HepG2 (cell line): ENCODE results near the gene OGFR. TPM values are rescaled to one million over a fixed set of nuclear protein-coding genes. Genes with fewer than 3 reads are reported as not detected.

Source experiments
- EEA1 ChIP-seq: sonication (generic); formaldehyde crosslinking; IDR thresholded peaks from 2 replicates; pipeline ENCODE4 v1.5.1; 2020; ENCODE audit warnings: mild to moderate bottlenecking, missing genetic modification reagents, borderline replicate concordance
- ELF4 ChIP-seq: sonication (generic); formaldehyde crosslinking; IDR thresholded peaks from 2 replicates; pipeline ENCODE4 v1.5.0; 2020; ENCODE audit warnings: missing genetic modification reagents, mild to moderate bottlenecking, moderate library complexity, borderline replicate concordance
- HNF4G ChIP-seq, 2 experiments: sonication (generic) in 1 of 2; formaldehyde crosslinking in 1 of 2; IDR thresholded peaks; 2 replicates each; pipeline versions ENCODE4 v1.4.0 to v1.6.1; 2011 to 2020; ENCODE audit warnings: borderline replicate concordance in 2 of 2, low read depth in 2 of 2, mild to moderate bottlenecking in 2 of 2, low read length in 1 of 2, missing genetic modification reagents in 1 of 2, moderate library complexity in 1 of 2
- HOXA7 ChIP-seq: sonication (generic); formaldehyde crosslinking; IDR thresholded peaks from 2 replicates; pipeline ENCODE4 v1.8.1; 2022; ENCODE audit warnings: mild to moderate bottlenecking, missing genetic modification reagents, moderate library complexity
- ISX ChIP-seq: sonication (generic); formaldehyde crosslinking; conservative IDR thresholded peaks from 2 replicates; pipeline ENCODE4 v1.5.0; 2020; ENCODE audit warnings: missing genetic modification reagents
- LCORL ChIP-seq, 2 experiments: fragments of 450-650 bp in 1 of 2; sonication (generic) in 1 of 2; formaldehyde crosslinking in 1 of 2; IDR thresholded peaks; 2 replicates each; pipeline versions ENCODE4 v1.5.0 to v1.6.1; 2017 to 2020; ENCODE audit warnings: antibody characterized with exemption in 1 of 2, missing genetic modification reagents in 1 of 2
- MEF2D ChIP-seq: sonication (generic); formaldehyde crosslinking; IDR thresholded peaks from 2 replicates; pipeline ENCODE4 v1.5.1; 2020; ENCODE audit warnings: mild to moderate bottlenecking, missing genetic modification reagents
- NKX3-1 ChIP-seq: sonication (generic); formaldehyde crosslinking; IDR thresholded peaks from 2 replicates; pipeline ENCODE4 v1.5.0; 2020; ENCODE audit warnings: missing genetic modification reagents
- PHB2 ChIP-seq: fragments of 450-650 bp; IDR thresholded peaks from 2 replicates; pipeline ENCODE4 v1.6.1; 2018; ENCODE audit not compliant: partially characterized antibody
- PHF20 ChIP-seq: sonication (generic); formaldehyde crosslinking; IDR thresholded peaks from 2 replicates; pipeline ENCODE4 v1.5.0; 2020; ENCODE audit warnings: mild to moderate bottlenecking, missing genetic modification reagents
- SIN3A ChIP-seq: IDR thresholded peaks from 2 replicates; pipeline ENCODE4 v1.6.1; 2011; ENCODE audit warnings: low read depth, mild to moderate bottlenecking, control low read depth, low read length, borderline replicate concordance
- SRSF1 ChIP-seq: fragments of 200-400 bp; formaldehyde crosslinking; optimal IDR thresholded peaks from 2 replicates; pipeline ENCODE3; 2017; ENCODE audit warnings: mild to moderate bottlenecking, low read depth, low read length, moderate library complexity
- ZBTB8A ChIP-seq: sonication (generic); formaldehyde crosslinking; IDR thresholded peaks from 2 replicates; pipeline ENCODE4 v1.4.0; 2020; ENCODE audit warnings: mild to moderate bottlenecking, low read depth, missing genetic modification reagents, borderline replicate concordance
- ZFP1 ChIP-seq: IDR thresholded peaks from 2 replicates; pipeline ENCODE4 v1.6.1; 2016
- ZFYVE20 ChIP-seq: sonication (generic); formaldehyde crosslinking; IDR thresholded peaks from 2 replicates; pipeline ENCODE4 v1.8.0; 2023; ENCODE audit warnings: low read depth, mild to moderate bottlenecking, moderate library complexity, missing genetic modification reagents, borderline replicate concordance
- ZNF30 ChIP-seq: sonication (generic); formaldehyde crosslinking; IDR thresholded peaks from 2 replicates; pipeline ENCODE4 v1.5.0; 2020; ENCODE audit warnings: mild to moderate bottlenecking, missing genetic modification reagents
- ZNF552 ChIP-seq: sonication (generic); formaldehyde crosslinking; IDR thresholded peaks from 2 replicates; pipeline ENCODE4 v1.9.0; 2022; ENCODE audit warnings: missing genetic modification reagents, mild to moderate bottlenecking, borderline replicate concordance
- ZNF619 ChIP-seq: sonication (generic); formaldehyde crosslinking; IDR thresholded peaks from 2 replicates; pipeline ENCODE4 v1.4.0; 2020; ENCODE audit warnings: mild to moderate bottlenecking, missing genetic modification reagents
- ZNF674 ChIP-seq: sonication (generic); formaldehyde crosslinking; IDR thresholded peaks from 2 replicates; pipeline ENCODE4 v1.5.0; 2020; ENCODE audit warnings: low read depth, mild to moderate bottlenecking, missing genetic modification reagents
- ZNF75D ChIP-seq: sonication (generic); formaldehyde crosslinking; IDR thresholded peaks from 2 replicates; pipeline ENCODE4 v1.8.1; 2023; ENCODE audit warnings: missing genetic modification reagents, mild to moderate bottlenecking, borderline replicate concordance
- ZSCAN22 ChIP-seq: sonication (generic); formaldehyde crosslinking; IDR thresholded peaks from 2 replicates; pipeline ENCODE4 v1.4.0; 2020; ENCODE audit warnings: mild to moderate bottlenecking, missing genetic modification reagents
- polyA plus RNA-seq, 8 experiments: library from polyadenylated mRNA; depleted of rRNA in 3 of 8; stranded (reverse) in 7 of 8; unstranded in 1 of 8; fragments of >200 nt; fragmentation: Illumina TruSeq in 4 of 8; extraction: Trizol in 4 of 8; gene quantifications; 2 replicates each; pipeline versions ENCODE4 v1.2.1 to v1.2.3, GENCODE V29; 2011 to 2016; ENCODE audit warnings: low read depth in 4 of 8, missing spikeins in 1 of 8, mixed read lengths in 1 of 8; ENCODE audit not compliant: insufficient read depth in 1 of 8
- total RNA-seq, 5 experiments: library from RNA; depleted of rRNA; stranded (reverse); fragments of >200 nt; fragmentation: Illumina TruSeq; extraction: Trizol; gene quantifications; 2 replicates each; pipeline ENCODE4 v1.2.3, GENCODE V29; 2016; ENCODE audit warnings: low read depth in 1 of 5
- TF ChIP-seq, protein P1 (sequence below): sonication (generic); formaldehyde crosslinking; IDR thresholded peaks from one replicate; pipeline ENCODE4 v1.5.1; 2020; ENCODE audit warnings: mild to moderate bottlenecking, missing genetic modification reagents; ENCODE audit errors: not compliant biosample characterization

Gene OGFR
- total and polyA plus RNA-seq, 2 of the 13 experiments (the other 11 are each of a cell fraction or from before 2014, with no cell fraction given) = 47.7 to 81.8 TPM

DNA sequence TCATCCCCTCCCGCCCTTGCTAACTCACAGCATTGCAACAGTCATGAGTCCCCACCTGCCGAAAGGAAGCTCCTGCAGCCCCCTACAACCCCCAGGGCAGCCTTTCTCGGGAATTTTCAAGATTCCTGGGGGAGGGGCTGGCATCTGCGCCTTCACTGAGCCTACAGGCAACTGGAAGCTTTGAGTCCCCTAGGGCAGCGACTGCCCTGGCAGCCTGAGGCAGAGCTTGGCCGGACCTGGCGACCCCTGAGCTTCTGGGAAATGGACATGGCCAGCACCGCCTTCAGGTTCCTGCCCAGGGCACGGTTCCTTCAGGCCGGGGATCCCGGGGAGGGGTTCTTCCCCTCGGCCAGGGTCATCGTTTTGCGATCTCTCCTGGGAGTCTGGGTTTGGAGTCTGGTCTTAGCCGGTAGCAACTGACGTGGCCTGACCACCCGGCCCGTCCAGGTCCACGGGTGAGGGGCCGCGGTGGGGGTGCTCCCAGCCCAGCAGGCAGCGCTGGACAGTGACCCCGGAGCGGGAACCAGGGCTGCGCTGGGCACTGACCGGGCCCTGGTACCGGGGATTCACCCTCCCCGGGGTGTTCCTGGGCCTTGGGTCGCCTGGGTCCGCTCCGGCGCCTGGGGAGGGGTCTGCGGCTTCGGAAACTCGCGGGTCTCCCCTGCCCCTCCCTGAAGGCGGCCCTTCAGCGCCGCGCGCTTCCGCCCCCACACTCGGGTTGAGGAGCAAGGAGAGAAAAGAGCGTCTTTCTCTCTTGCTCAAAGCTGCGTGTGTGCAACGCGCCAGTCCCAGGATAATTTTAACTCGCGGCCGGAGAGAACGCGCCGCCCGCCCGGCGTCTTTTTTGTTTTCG lies 11.6 kb downstream of the OGFR start (continued):
- TF ChIP-seq EEA1 (CRISPR knock-in tag) = no peak
- TF ChIP-seq ZFP1 (CRISPR knock-in tag) = no peak
- TF ChIP-seq ZBTB8A = no peak
- no peak for TF ChIP-seq ZNF552 (CRISPR knock-in tag)
- TF ChIP-seq LCORL (IDR thresholded peaks at IDR 0.05) = no peak
- TF ChIP-seq LCORL (CRISPR knock-in tag; IDR thresholded peaks at IDR 0.05) = no peak; the same call in 1 of the 2 replicates
- no peak for TF ChIP-seq PHF20
- no peak for TF ChIP-seq ZFYVE20 (CRISPR knock-in tag)
- TF ChIP-seq, protein P1, sequence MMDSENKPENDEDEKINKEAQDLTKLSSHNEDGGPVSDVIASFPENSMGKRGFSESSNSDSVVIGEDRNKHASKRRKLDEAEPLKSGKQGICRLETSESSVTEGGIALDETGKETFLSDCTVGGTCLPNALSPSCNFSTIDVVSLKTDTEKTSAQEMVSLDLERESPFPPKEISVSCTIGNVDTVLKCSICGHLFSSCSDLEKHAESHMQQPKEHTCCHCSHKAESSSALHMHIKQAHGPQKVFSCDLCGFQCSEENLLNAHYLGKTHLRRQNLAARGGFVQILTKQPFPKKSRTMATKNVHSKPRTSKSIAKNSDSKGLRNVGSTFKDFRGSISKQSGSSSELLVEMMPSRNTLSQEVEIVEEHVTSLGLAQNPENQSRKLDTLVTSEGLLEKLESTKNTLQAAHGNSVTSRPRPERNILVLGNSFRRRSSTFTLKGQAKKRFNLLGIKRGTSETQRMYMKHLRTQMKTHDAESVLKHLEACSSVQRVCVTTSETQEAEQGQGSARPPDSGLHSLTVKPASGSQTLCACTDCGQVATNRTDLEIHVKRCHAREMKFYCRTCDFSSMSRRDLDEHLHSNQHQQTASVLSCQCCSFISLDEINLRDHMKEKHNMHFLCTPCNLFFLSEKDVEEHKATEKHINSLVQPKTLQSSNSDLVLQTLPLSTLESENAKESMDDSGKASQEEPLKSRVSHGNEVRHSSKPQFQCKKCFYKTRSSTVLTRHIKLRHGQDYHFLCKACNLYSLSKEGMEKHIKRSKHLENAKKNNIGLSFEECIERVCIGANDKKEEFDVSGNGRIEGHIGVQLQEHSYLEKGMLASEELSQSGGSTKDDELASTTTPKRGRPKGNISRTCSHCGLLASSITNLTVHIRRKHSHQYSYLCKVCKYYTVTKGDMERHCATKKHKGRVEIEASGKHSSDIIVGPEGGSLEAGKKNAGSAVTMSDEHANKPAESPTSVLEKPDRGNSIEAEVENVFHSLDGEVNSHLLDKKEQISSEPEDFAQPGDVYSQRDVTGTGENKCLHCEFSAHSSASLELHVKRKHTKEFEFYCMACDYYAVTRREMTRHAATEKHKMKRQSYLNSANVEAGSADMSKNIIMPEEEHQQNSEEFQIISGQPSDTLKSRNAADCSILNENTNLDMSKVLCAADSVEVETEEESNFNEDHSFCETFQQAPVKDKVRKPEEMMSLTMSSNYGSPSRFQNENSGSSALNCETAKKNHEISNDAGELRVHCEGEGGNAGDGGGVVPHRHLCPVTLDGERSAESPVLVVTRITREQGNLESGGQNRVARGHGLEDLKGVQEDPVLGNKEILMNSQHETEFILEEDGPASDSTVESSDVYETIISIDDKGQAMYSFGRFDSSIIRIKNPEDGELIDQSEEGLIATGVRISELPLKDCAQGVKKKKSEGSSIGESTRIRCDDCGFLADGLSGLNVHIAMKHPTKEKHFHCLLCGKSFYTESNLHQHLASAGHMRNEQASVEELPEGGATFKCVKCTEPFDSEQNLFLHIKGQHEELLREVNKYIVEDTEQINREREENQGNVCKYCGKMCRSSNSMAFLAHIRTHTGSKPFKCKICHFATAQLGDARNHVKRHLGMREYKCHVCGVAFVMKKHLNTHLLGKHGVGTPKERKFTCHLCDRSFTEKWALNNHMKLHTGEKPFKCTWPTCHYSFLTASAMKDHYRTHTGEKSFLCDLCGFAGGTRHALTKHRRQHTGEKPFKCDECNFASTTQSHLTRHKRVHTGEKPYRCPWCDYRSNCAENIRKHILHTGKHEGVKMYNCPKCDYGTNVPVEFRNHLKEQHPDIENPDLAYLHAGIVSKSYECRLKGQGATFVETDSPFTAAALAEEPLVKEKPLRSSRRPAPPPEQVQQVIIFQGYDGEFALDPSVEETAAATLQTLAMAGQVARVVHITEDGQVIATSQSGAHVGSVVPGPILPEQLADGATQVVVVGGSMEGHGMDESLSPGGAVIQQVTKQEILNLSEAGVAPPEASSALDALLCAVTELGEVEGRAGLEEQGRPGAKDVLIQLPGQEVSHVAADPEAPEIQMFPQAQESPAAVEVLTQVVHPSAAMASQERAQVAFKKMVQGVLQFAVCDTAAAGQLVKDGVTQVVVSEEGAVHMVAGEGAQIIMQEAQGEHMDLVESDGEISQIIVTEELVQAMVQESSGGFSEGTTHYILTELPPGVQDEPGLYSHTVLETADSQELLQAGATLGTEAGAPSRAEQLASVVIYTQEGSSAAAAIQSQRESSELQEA (CRISPR knock-in tag) = peak; percentile 52
- peak; percentile 53 for TF ChIP-seq SRSF1
- TF ChIP-seq ZSCAN22 (CRISPR knock-in tag) = no peak
- no peak for TF ChIP-seq PHB2
- no peak for TF ChIP-seq ZNF30 (CRISPR knock-in tag)
- no peak for TF ChIP-seq ISX (CRISPR knock-in tag)
- no peak for TF ChIP-seq NKX3-1 (CRISPR knock-in tag)
- TF ChIP-seq ELF4 = no peak
- TF ChIP-seq HOXA7 (CRISPR knock-in tag) = no peak
- TF ChIP-seq ZNF674 (CRISPR knock-in tag) = no peak
- no peak for TF ChIP-seq MEF2D (CRISPR knock-in tag)
- no peak for TF ChIP-seq ZNF619 (CRISPR knock-in tag)
- TF ChIP-seq HNF4G (IDR thresholded peaks at IDR 0.05; ENCODE audit: borderline replicate concordance, low read depth, low read length) = no peak
- no peak for TF ChIP-seq HNF4G (CRISPR knock-in tag; IDR thresholded peaks at IDR 0.05; ENCODE audit: borderline replicate concordance, low read depth)
- no peak for TF ChIP-seq ZNF75D
- TF ChIP-seq SIN3A = peak; percentile 48; the same call in 1 of the 2 replicates
